ENCODE measurements around the gene KLHL29. TPM values are rescaled to one million over a fixed set of nuclear protein-coding genes. Genes with fewer than 3 reads are reported as not detected.
A peak's percentile ranks its signal among the peaks of the same experiment; 100 is the strongest.

Gene KLHL29
- total and polyA plus RNA-seq, 4 donors, result 0.29 to 2.3 (median 0.68) TPM

GRCh38 chr2:23745068-23745725, 360.2 kb downstream of the KLHL29 start:
- no peak for TF ChIP-seq EGR1 (IDR thresholded peaks at IDR 0.05; ENCODE audit: low read depth in 2 of 2)
- TF ChIP-seq FOXA2 (IDR thresholded peaks at IDR 0.05), result no peak
- TF ChIP-seq RXRA (IDR thresholded peaks at IDR 0.05), result no peak
- TF ChIP-seq RAD21 (IDR thresholded peaks at IDR 0.05), result no peak
- no peak for TF ChIP-seq FOXA1 (IDR thresholded peaks at IDR 0.05)
- TF ChIP-seq MAX (IDR thresholded peaks at IDR 0.05), result no peak
- TF ChIP-seq SP1 (IDR thresholded peaks at IDR 0.05), result no peak
- no peak for TF ChIP-seq TAF1 (conservative IDR thresholded peaks at IDR 0.05)
- no peak for TF ChIP-seq HNF4G (IDR thresholded peaks at IDR 0.05)
- no peak for TF ChIP-seq REST (IDR thresholded peaks at IDR 0.05)
- TF ChIP-seq CTCF (IDR thresholded peaks at IDR 0.05; ENCODE audit: low read depth, low read length, missing input control), result no peak
- TF ChIP-seq ATF3 (IDR thresholded peaks at IDR 0.05), result no peak
- TF ChIP-seq ZBTB33 (IDR thresholded peaks at IDR 0.05), result no peak
- TF ChIP-seq JUND (IDR thresholded peaks at IDR 0.05), result no peak
- no peak for TF ChIP-seq HNF4A (conservative IDR thresholded peaks at IDR 0.05)
- TF ChIP-seq NR2F2 (IDR thresholded peaks at IDR 0.05), result no peak
- H3K9ac ChIP-seq (ENCODE audit: low read depth in 1 of 2, low read length in 2 of 2), result no peak overlapping the region
- peaks cover 0 to 8% (median 5%) of the 10 kb centered on the region in 4 donors for H3K4me1 ChIP-seq (ENCODE audit: control insufficient read depth in 4 of 4, insufficient read depth in 4 of 4, low read length in 3 of 4)

GRCh38 chr2:23745726-23746105, 360.7 kb downstream of the KLHL29 start:
- no peak for DNase-seq (ENCODE audit: low spot score)
- no peak overlapping the region for H3K9ac ChIP-seq (ENCODE audit: low read depth in 1 of 2, low read length in 2 of 2)
- peaks cover 0 to 8% (median 5%) of the 10 kb centered on the region in 4 donors for H3K4me1 ChIP-seq (ENCODE audit: control insufficient read depth in 4 of 4, insufficient read depth in 4 of 4, low read length in 3 of 4)
- no peak overlapping the region for H3K4me3 ChIP-seq (ENCODE audit: low read depth in 1 of 3, low read length in 3 of 3)
- H3K36me3 ChIP-seq (ENCODE audit: control insufficient read depth in 4 of 4, insufficient read depth in 3 of 4, low read depth in 1 of 4, low read length in 3 of 4), result peaks cover 0 to 4% (median 2%) of the 10 kb centered on the region in 4 donors
- H3K27me3 ChIP-seq (ENCODE audit: control insufficient read depth in 4 of 4, insufficient read depth in 4 of 4, low read length in 3 of 4), result no peaks in the 10 kb centered on the region
- H3K9me3 ChIP-seq (ENCODE audit: control insufficient read depth in 4 of 4, low read length in 3 of 4), result no peaks in the 10 kb centered on the region
- no peak overlapping the region for H3K27ac ChIP-seq (ENCODE audit: low read depth in 1 of 2, low read length in 2 of 2)
- TF ChIP-seq GABPA (IDR thresholded peaks at IDR 0.05 in 1 of 2, conservative IDR thresholded peaks at IDR 0.05 in 1 of 2), result peak in 1 of 2 donors; percentile 25
- no peak for TF ChIP-seq ZBTB33 (IDR thresholded peaks at IDR 0.05)
- no peak for TF ChIP-seq CTCF (IDR thresholded peaks at IDR 0.05; ENCODE audit: low read depth, low read length, missing input control)
- TF ChIP-seq RXRA (IDR thresholded peaks at IDR 0.05), result peak; percentile 66 to 74
- TF ChIP-seq FOXA1 (IDR thresholded peaks at IDR 0.05), result peak; percentile 40

More at GRCh38 chr2:23745068-23745725, 360.2 kb downstream of the KLHL29 start:
- no peaks in the 10 kb centered on the region for H3K9me3 ChIP-seq (ENCODE audit: control insufficient read depth in 4 of 4, low read length in 3 of 4)
- 96% methylated on average over 8 of the region's 8 CpGs for WGBS
- peaks cover 0 to 3% (median 0%) of the 10 kb centered on the region in 4 donors for H3K36me3 ChIP-seq (ENCODE audit: control insufficient read depth in 4 of 4, insufficient read depth in 3 of 4, low read depth in 1 of 4, low read length in 3 of 4)
- H3K27ac ChIP-seq (ENCODE audit: low read depth in 1 of 2, low read length in 2 of 2), result no peak overlapping the region
- no peak for DNase-seq (ENCODE audit: low spot score)
- no peak overlapping the region for H3K4me3 ChIP-seq (ENCODE audit: low read depth in 1 of 3, low read length in 3 of 3)
- H3K27me3 ChIP-seq (ENCODE audit: control insufficient read depth in 4 of 4, insufficient read depth in 4 of 4, low read length in 3 of 4), result no peaks in the 10 kb centered on the region

Data from liver (tissue), 9 donors.